CD1c-positive myeloid dendritic cell (primary cell): ENCODE data around the gene TTC9C.
"Not testable (repeated sequence)": the region's sequence is repeated elsewhere in the genome, so short reads cannot be mapped to it uniquely, and the experiment has no call there.

Experiments
- DNase-seq: peaks from one replicate; pipeline ENCODE4 v3.0.0-alpha.2; 2016; ENCODE audit errors: extremely low spot score

The TTC9C gene

DNA sequence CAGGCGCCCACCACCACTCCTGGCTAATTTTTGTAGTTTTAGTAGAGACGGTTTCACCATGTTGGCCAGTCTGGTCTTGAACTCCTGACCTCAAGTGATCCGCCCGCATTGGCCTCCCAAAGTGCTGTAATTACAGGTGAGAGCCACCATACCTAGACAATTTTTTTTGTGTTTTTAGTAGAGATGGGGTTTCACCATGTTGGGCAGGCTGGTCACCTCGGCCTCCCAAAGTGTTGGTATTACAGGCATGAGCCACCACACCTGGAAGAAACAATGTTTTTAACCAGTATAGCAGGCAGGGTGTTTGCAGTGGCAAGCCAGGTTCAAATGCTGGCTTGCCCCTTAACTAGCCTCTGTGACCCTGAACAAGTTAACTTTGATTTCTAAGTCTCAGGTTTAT, 21.6 kb downstream of the TTC9C start:
- not testable (repeated sequence) for DNase-seq

DNA sequence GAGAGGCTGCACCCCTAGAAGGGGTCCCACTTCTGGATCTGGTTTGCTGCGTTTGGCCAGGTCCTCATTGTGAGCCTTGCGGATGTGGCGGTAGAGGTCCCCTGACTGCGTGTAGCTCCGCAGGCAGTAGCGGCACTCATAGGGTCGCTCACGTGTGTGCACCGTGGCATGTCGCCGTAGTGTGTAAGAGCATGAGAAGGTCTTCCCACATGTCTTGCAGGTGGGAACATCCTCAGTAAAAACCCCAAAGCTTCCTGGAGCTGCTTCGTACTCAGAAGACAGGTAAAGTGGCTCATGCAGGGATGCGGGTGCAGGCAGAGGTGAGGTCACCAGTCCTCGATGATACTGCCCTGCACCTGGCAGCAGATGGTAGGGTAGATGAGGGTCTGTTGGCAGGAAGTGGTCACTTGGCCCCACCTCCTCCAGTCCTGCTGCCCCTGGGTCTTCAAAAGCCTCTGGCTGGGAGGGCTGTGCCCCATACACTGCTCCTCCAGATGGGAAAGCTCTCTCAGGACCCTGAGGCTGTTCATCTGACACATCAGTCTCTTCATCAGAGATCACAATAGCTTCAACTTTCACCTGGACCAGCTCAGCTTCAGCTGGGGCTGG, 24.0 kb downstream of the TTC9C start:
- DNase-seq: no peak

DNA sequence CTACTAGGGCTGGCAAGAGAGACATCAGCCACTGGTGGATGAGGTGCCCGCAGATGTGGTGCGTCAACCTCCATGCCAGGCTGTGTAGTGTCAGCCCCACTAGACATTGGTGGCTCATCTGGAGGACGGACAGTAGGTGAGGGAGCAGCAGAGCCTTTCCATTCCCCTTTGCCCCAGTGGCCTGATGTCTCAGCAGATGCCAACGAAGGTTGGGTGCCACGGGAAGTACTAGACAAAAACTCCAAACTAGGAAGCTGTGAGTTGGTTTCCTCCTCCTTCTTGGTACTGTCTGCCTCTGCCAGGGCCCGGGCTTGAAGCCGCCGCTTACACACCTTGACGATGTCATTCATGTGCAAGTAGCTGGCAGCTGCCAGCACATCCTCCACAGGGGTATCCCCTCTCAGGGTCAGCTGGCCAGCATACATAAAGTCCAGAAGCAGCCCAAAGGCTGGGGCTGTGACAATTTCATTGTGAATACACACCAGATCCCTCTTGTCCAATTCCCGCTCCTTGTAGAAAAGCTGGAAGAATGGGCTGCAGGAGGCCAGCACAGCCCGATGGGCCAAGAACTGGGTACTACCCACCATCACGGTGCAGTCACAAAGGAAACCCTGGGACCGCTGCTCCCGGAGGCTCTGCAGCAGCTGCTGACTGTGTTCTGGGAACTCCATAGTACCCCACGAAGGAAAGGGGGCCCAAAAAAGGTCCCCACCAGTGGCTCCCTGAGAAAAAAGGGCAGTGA, 24.9 kb downstream of the TTC9C start:
- DNase-seq: no peak

DNA sequence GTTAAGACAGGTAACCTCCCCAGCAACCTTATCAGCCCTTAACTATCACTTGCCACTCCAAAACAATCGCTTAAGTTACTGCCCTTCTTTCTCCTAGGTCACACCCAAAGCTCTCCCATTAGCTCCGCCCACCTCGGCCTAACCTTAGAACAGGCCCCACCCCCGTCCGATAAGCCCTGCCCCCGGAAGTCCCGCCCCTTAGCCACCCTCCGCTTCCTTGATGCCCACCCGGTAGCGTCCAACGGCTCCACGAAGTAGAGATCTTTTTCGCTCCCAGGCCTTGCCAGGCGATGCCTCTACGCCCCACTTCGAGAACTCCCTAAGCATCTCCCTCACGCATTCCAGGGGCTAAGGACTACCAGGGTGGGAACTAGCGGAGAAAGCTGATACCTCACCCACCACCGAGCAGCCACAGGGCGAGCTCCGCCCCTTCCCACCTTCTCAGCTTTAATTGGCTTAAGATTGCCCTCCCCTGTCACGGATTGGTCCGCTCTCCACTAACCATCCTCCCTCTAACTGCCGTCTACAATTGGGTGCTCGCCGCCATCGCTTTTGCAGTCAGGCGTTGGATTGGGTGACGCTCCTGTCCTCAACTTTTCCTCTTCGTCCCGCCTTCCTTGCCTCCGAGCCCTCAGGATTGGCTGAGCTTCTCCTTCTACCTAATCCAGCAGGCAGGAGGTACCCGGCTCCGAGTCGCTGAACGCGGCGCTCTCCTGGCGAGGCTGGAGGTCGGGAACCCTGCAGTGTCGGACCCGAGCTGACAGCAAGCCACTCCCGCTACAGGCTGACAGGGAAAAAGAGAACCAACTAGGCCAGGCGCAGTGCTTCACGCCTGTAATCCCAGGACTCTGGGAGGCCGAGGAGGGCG, 25.7 kb downstream of the TTC9C start, which contains the start of gene ZBTB3:
Gene ZBTB3 (minus strand): TSS at position 425 of the 868 bp plus-strand sequence. CDS start 496 bp downstream, outside the sequence.
- peak; percentile 98 for DNase-seq

DNA sequence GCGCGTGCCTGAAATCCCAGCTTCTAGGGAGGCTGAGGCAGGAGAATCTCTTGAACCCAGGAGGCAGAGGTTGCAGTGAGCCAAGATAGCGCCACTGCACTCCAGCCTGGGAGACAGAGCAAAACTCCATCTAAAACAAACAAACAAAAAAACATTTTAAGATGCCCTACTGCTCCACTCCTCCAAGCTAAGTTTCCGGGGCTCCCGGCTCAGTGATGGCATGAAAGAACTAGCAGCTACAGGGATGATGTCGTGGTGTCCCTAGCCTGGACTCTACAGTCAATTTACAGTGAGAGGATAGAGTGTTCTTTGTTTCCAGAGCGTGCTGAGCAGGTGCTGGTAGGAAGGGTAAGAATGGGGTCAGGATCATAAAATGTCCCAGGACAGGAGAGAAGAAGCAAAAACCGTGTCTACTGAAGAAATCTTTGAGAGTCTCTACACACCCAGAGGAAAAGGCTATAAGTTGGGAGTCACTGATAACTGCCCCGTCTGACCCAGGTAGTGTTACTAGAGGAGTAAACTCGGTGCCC, 26.9 kb downstream of the TTC9C start:
- no peak for DNase-seq

DNA sequence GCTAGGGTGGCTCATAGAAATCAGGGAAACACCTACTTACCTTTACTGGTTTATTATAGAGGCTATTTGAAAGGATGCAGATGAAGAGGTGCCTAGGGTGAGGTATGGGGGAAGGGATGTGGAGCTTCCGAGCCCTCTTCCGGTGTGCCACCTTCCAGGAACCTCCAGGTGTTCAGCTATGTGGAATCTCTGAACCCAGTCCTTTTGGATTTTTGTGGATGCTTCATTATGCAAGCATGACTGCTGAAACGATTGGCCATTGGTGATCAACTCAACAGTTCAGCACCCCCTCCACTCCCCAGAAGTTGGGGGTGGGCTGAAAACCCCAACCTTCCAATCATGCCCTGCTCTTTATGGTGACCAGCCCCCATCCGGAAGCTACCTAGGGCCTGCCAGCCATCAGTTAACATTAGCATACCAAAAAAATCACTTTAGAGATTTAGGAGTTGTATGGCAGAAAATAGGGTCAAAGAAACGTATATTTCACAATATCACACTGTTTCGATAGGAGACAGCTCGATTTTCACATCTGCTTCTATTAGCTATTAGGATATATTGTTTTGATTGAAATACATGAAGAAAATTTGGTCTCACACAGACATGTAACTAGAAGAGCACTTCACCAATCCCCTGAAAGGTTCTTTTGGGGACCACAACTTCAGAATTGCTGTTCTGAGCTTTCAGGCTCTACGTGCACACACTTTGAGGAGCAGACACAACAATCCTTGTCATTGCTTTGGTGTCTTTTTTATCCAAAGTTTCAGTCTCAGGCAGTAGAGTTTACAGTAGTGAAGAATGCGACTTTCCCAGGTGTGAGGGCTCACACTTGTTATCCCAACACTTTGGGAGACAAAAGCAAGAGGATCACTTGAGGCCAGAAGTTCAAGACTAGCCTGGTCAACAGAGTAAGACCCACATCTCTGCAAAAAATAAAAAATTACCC, 29.8 kb downstream of the TTC9C start:
- DNase-seq: no peak

DNA sequence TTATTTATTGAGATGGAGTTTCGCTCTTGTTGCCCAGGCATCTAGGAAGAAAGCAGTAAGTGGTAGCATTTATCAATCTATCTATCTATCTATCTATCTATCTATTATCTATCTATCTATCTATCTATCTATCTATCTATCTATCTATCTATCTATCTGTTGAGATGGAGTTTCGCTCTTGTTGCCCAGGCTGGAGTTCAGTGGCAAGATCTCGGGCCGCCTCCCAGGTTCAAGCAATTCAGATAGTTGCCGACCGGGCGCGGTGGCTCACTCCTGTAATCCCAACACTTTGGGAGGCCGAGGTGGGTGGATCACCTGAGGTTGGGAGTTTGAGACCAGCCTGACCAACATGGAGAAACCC, 32.6 kb downstream of the TTC9C start:
- not testable (repeated sequence) for DNase-seq

DNA sequence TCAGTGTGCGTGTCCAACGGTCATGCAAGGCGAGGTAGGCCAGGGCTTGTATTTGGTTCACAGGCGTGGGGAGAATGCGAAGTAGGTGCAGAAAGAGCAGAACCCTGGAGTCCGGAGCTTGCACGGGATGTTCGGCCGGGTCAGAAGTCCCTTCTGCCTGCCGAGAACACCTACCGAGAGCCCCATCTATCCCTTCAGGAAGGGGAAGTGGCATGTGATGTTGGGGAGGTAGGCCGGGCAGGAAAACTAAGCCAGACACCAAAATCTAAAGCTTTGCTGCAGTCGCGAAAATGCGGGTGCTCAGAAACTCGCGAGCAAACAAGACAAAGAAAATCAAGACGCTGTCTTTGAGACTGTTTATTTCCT, 42.5 kb downstream of the TTC9C start:
- DNase-seq: no peak

DNA sequence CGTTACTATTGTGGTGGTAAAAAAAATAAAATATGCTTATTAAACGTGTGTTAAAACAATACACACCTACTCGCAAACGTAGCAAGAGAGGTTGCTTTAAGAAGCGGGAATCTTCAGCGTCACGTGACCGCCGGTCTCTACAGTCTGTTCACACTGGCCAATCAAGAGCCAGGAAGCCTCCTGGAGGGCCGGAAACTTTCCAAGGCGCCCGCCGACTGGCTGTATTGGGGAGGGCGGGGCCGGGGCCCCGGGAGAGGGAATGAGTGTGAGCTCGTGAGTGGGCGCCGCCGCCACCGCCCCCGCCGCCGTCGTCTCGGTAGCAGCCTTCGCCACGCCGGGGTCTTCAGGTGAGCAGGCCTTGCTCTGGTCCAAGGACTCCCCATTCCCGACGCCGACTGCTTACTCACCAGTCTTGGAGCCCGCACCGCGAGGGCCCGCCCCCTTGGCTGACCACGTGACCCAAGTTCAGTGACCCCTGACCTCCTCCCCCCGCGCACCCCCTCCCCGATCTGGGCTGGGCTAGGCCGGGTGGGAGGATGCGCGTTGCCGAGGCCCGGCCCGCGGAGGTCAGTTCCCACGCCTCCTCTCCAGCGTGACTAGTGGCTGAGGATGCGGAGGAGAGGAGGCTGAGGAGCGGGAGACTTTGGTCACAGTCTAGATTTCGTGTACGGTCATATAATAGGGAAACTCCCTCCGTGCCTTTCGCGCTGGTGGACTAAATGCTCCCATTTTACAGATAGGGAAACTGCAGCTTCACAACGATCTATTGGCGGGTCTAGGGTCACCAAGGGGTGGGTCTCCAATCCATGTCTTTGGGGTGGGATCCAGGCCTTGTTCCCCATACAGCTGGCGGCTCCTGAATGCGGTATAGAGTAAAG, 43.1 kb downstream of the TTC9C start, which contains the start of gene TAF6L:
Gene TAF6L (plus strand): TSS at position 253 of the 878 bp plus-strand sequence. CDS start 4,388 bp downstream, outside the sequence.
- DNase-seq: peak; percentile 97

DNA sequence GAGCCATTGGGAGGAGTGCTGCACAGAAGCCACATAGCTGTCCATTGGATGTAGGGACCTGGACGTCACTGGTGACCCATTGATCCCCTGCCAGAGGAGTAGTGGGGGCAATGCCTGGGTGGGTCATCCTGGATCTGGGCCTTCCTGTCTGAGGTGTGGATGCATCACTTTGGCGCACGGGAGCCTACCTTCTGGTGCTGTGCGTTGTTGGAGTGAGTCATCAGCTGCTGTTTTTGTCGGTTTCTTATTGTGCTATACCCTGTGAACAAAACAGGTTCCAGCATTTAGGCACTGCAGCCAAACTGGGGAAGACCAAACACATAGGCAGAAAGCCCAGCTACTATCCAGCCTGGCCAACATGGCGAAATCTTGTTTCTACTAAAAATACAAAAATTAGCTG, 46.1 kb downstream of the TTC9C start:
- DNase-seq: no peak

DNA sequence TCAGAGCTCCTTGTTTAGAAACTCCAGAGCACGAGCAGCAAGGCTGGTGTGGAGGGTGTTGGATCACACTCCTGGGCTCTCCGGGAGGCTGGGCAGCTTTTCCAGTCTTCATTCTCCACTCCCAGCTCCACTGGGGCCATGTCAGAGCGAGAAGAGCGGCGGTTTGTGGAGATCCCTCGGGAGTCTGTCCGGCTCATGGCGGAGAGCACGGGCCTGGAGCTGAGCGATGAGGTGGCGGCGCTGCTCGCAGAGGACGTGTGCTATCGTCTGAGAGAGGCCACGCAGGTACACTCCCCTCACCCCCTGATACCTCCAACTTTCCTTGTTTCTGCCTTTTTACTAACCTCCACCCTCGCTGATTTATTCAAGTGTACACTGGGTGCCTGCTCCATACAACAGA, 47.4 kb downstream of the TTC9C start:
- no peak for DNase-seq

DNA sequence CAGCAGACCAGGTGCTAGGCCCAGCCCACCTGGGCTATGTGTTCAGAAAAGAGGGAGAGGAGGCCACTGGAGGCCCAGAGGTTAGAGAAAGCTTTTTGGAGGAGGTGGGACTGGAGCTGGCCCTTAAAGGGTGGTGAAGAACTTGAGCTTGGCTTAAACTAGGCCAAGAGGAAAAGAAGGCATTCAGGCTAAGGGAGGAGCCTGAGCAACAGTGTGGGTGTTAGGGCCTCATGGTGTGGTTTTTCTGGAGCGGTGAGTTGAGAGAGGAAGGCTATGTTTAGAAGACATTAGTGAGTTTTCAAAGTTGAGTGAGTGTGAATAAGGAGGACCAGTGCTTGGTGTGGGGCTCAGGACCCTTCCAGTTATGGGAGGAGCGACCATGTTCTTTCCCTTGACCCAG, 49.1 kb downstream of the TTC9C start:
- no peak for DNase-seq

DNA sequence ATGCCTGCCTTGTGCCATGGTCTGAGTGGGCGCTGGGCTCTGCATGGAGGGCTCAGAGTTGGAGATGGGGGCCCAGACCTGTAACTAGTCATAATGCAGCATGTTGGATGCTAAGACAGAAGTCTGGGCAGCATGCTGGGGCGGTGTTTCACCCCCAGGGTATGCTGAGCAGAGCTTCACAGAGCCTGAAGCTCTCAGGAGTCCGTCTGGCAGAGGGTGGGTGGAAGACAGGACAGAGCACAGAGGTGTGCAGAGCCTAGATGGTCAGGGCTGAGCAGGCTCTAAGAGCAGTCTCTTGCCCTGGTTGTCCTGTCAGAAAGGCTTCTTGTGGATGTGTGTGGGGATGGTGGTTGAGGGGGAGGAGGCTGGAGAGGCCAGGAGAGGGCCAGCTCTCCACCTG, 50.2 kb downstream of the TTC9C start:
- no peak for DNase-seq

DNA sequence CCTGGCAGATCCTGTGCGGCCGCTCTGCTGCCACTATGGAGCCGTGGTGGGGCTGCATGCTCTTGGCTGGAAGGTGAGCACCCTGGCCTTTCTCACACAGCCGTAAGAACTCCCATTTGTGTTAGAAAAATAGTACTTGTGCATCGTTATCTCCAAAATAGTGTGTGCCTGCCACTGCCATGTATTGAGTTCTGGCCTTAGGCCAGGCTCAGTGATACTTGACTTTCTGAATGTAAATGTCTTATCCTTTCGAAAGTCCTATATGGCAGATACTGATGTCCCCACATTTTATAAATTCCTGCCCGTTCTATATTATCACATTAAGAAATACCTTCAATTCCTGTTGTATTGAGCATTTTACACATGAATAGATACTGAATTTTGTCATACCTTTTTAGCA, 54.5 kb downstream of the TTC9C start:
- no peak for DNase-seq

DNA sequence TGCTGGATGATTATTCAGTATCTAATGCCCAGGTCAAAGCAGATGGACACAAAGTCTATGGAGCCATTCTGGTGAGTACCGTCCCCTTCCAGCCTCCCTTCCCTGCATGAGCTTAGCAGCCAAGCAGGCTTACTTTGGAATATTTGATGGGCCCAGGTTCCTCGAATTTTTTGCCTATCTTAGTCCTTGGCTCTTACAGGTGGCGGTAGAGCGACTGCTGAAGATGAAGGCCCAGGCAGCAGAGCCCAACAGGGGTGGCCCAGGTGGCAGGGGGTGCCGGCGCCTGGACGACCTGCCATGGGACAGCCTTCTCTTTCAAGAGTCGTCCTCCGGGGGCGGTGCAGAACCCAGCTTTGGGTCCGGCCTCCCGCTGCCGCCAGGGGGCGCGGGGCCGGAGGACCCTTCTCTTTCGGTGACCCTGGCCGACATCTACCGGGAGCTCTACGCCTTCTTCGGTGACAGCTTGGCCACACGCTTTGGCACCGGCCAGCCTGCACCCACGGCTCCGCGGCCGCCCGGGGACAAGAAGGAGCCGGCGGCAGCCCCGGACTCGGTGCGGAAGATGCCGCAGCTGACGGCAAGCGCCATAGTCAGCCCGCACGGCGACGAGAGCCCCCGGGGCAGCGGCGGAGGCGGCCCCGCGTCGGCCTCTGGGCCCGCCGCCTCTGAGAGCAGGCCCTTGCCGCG, 58.2 kb downstream of the TTC9C start:
- DNase-seq: peak; percentile 93

DNA sequence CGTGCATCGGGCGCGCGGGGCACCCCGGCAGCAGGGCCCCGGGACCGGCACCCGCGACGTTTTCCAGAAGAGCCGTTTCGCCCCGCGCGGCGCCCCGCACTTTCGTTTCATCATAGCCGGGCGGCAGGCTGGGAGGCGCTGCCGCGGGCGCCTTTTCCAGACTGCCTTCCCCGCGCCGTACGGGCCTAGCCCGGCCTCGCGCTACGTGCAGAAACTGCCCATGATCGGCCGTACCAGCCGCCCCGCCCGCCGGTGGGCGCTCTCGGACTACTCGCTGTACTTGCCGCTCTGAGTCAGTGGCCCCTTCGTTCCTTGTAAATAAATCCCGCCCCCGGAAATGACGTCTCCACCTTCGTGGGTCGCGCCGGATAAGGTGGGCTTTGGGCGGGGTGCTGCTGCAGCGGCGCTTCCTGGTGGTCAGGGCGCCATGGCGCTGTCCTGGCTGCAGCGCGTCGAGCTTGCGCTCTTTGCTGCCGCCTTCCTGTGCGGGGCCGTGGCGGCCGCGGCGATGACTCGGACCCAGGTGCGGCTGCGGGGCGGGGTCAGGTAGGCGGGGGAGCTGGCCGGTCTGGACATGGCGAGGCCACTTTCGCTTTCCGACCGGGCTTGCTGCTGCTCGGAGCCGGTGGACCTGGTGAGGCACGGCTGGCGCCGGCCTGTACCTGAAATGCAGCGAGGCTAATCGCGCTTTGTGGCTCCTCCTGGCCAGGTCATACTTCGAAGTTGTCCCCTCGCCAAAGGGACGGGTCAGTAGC, 58.9 kb downstream of the TTC9C start, which contains the start of gene TMEM179B:
Gene TMEM179B (plus strand): TSS at position 398 of the 755 bp plus-strand sequence. CDS start 30 bp downstream, at position 428.
- peak; percentile 100 for DNase-seq
